SK-N-SH treated with all-trans-retinoic acid at 6 μM for 48 hours (cell line): ENCODE measurements around the gene CDA.

Experiments used
- ATAC-seq: fragments of 200-7000 bp; cut with Tn5 transposase; 3 replicates; pipeline ENCODE4 v1.9.1; 2020; ENCODE audit warnings: mild to moderate bottlenecking, moderate library complexity
- ARNTL ChIP-seq: fragments of 450-650 bp; formaldehyde crosslinking; IDR thresholded peaks from 2 replicates; pipeline ENCODE4 v1.5.0; 2020; ENCODE audit warnings: low read depth, mild to moderate bottlenecking, moderate library complexity, borderline replicate concordance
- BACH2 ChIP-seq: fragments of 250-450 bp; sonication (Bioruptor Pico); IDR thresholded peaks from 2 replicates; pipeline ENCODE4 v1.9.0; 2021; ENCODE audit warnings: mild to moderate bottlenecking, borderline replicate concordance
- CSDC2 ChIP-seq: fragments of 250-450 bp; sonication (Bioruptor Pico); IDR thresholded peaks from 2 replicates; pipeline ENCODE4 v1.5.0; 2020; ENCODE audit warnings: mild to moderate bottlenecking, moderate library complexity
- GLIS3 ChIP-seq: fragments of 250-450 bp; sonication (Bioruptor Pico); IDR thresholded peaks from 2 replicates; pipeline ENCODE4 v1.5.0; 2020; ENCODE audit warnings: mild to moderate bottlenecking, moderate library complexity
- ISL1 ChIP-seq: fragments of 250-450 bp; sonication (Bioruptor Pico); IDR thresholded peaks from 2 replicates; pipeline ENCODE4 v2.1.2; 2022; ENCODE audit warnings: mild to moderate bottlenecking, moderate library complexity
- OSR1 ChIP-seq: fragments of 250-450 bp; sonication (Bioruptor Pico); IDR thresholded peaks from 2 replicates; pipeline ENCODE4 v1.8.0; 2022; ENCODE audit warnings: moderate library complexity, mild to moderate bottlenecking, inconsistent platforms
- RARB ChIP-seq: fragments of 250-450 bp; sonication (Bioruptor Pico); IDR thresholded peaks from 2 replicates; pipeline ENCODE4 v1.8.0; 2021; ENCODE audit warnings: mild to moderate bottlenecking, moderate library complexity
- TCF4 ChIP-seq: fragments of 250-450 bp; sonication (Bioruptor Pico); IDR thresholded peaks from 2 replicates; pipeline ENCODE4 v1.8.0; 2021; ENCODE audit warnings: mild to moderate bottlenecking, moderate library complexity, borderline replicate concordance
- TOX ChIP-seq: fragments of 250-450 bp; sonication (Bioruptor Pico); IDR thresholded peaks from 2 replicates; pipeline ENCODE4 v1.8.0; 2021; ENCODE audit warnings: mild to moderate bottlenecking, moderate library complexity, borderline replicate concordance
- ZFP3 ChIP-seq: fragments of 250-450 bp; sonication (Bioruptor Pico); IDR thresholded peaks from 2 replicates; pipeline ENCODE4 v1.5.0; 2020; ENCODE audit warnings: mild to moderate bottlenecking, moderate library complexity
- ZFP30 ChIP-seq: fragments of 450-650 bp; formaldehyde crosslinking; IDR thresholded peaks from 2 replicates; pipeline ENCODE4 v1.5.0; 2022; ENCODE audit warnings: mild to moderate bottlenecking, moderate library complexity
- ZNF8 ChIP-seq: fragments of 450-650 bp; formaldehyde crosslinking; IDR thresholded peaks from 2 replicates; pipeline ENCODE4 v1.5.0; 2020; ENCODE audit warnings: mild to moderate bottlenecking, moderate library complexity
- TF ChIP-seq, protein P1 (sequence below): fragments of 250-450 bp; sonication (Bioruptor Pico); IDR thresholded peaks from 2 replicates; pipeline ENCODE4 v1.5.1; 2021; ENCODE audit warnings: mild to moderate bottlenecking, moderate library complexity
- TF ChIP-seq, protein P2 (sequence below): fragments of 250-450 bp; sonication (Bioruptor Pico); IDR thresholded peaks from 2 replicates; pipeline ENCODE4 v1.8.0; 2021; ENCODE audit warnings: low read depth, mild to moderate bottlenecking, moderate library complexity, borderline replicate concordance
- TF ChIP-seq, protein P3 (sequence below): fragments of 250-450 bp; sonication (Bioruptor Pico); IDR thresholded peaks from 2 replicates; pipeline ENCODE4 v1.8.0; 2020; ENCODE audit warnings: mild to moderate bottlenecking, moderate library complexity, borderline replicate concordance
- TF ChIP-seq, protein P4 (sequence below): fragments of 250-450 bp; sonication (Bioruptor Pico); IDR thresholded peaks from 2 replicates; pipeline ENCODE4 v1.5.1; 2020; ENCODE audit warnings: low read depth, mild to moderate bottlenecking, moderate library complexity
- TF ChIP-seq, protein P5 (sequence below): fragments of 250-450 bp; sonication (Bioruptor Pico); IDR thresholded peaks from 2 replicates; pipeline ENCODE4 v1.5.0; 2020; ENCODE audit warnings: mild to moderate bottlenecking, moderate library complexity

Gene CDA

DNA sequence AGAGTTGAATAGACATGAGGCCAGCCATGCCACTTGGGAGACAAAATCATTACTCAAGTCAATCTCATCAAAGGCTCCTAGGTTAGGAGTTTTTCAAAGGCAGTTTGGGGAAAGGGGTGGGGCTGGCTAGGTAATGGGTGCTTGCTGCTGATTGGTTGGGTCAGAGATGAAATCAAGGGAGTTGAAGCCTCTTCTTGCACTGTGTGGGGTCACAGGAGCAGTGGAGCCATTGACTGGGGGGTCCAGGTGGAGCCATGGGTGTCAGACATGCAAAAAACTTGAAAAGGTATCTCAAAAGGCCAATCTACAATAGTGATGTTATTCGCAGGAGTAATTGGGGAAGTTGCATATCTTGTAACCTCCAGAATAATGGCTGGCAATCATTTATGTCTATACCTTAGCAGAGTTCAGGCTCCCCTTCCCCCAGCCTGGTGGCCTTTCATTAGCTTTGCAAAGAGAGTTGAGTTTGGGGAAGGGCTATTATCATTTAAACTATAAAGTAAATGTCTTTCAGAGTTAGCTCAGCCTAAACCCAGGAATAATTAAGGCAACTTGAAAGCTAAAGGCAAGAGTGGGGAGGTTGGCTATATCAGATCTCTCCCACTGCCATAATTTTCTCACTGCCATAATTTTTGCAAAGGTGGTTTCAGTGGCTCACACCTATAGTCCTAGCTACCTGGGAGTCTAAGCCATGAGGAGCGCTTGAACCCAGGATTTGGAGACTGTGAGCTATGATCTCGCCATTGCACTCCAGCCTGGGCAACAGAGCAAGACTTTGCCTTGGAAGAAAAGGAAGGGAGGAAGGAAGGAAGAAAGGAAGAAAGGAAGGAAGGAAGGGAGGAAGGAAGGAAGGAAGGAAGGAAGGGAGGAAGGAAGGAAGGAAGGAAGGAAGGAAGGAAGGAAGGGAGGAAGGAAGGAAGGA lies 36.5 kb downstream of the CDA start:
- ATAC-seq = no peak
- TF ChIP-seq OSR1 (CRISPR knock-in tag) (no peak), ARNTL (CRISPR knock-in tag) (no peak), BACH2 (CRISPR knock-in tag) (no peak), ISL1 (CRISPR knock-in tag) (no peak), ZFP30 (no peak), TCF4 (CRISPR knock-in tag) (no peak), GLIS3 (CRISPR knock-in tag) (no peak)
- TF ChIP-seq, protein P1, sequence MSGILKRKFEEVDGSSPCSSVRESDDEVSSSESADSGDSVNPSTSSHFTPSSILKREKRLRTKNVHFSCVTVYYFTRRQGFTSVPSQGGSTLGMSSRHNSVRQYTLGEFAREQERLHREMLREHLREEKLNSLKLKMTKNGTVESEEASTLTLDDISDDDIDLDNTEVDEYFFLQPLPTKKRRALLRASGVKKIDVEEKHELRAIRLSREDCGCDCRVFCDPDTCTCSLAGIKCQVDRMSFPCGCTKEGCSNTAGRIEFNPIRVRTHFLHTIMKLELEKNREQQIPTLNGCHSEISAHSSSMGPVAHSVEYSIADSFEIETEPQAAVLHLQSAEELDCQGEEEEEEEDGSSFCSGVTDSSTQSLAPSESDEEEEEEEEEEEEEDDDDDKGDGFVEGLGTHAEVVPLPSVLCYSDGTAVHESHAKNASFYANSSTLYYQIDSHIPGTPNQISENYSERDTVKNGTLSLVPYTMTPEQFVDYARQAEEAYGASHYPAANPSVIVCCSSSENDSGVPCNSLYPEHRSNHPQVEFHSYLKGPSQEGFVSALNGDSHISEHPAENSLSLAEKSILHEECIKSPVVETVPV (CRISPR knock-in tag) = no peak
- TF ChIP-seq, protein P2, sequence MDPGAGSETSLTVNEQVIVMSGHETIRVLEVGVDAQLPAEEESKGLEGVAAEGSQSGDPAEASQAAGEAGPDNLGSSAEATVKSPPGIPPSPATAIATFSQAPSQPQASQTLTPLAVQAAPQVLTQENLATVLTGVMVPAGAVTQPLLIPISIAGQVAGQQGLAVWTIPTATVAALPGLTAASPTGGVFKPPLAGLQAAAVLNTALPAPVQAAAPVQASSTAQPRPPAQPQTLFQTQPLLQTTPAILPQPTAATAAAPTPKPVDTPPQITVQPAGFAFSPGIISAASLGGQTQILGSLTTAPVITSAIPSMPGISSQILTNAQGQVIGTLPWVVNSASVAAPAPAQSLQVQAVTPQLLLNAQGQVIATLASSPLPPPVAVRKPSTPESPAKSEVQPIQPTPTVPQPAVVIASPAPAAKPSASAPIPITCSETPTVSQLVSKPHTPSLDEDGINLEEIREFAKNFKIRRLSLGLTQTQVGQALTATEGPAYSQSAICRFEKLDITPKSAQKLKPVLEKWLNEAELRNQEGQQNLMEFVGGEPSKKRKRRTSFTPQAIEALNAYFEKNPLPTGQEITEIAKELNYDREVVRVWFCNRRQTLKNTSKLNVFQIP = no peak
- TF ChIP-seq, protein P3, sequence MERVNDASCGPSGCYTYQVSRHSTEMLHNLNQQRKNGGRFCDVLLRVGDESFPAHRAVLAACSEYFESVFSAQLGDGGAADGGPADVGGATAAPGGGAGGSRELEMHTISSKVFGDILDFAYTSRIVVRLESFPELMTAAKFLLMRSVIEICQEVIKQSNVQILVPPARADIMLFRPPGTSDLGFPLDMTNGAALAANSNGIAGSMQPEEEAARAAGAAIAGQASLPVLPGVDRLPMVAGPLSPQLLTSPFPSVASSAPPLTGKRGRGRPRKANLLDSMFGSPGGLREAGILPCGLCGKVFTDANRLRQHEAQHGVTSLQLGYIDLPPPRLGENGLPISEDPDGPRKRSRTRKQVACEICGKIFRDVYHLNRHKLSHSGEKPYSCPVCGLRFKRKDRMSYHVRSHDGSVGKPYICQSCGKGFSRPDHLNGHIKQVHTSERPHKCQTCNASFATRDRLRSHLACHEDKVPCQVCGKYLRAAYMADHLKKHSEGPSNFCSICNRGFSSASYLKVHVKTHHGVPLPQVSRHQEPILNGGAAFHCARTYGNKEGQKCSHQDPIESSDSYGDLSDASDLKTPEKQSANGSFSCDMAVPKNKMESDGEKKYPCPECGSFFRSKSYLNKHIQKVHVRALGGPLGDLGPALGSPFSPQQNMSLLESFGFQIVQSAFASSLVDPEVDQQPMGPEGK (CRISPR knock-in tag) = no peak
- TF ChIP-seq, all 23 proteins: peak for 0

DNA sequence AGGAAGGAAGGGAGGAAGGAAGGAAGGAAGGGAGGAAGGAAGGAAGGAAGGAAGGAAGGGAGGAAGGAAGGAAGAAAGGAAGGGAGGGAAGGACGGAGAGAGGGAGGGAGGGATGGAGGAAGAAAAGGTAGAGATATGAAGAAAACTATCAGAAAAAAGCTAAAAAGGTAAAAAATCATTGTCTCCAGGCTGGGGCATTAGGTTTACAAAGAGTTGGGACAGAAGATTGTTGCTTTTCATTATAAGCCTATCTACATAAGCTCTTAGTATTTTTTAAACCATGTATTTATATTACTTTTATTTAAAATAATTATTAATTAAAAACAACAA lies 37.2 kb downstream of the CDA start:
- TF ChIP-seq OSR1 (CRISPR knock-in tag) (no peak), TOX (CRISPR knock-in tag) (no peak), ZNF8 (CRISPR knock-in tag) (no peak), GLIS3 (CRISPR knock-in tag) (no peak), ZFP3 (CRISPR knock-in tag) (no peak), ZFP30 (no peak), RARB (CRISPR knock-in tag) (no peak), CSDC2 (CRISPR knock-in tag) (no peak)
- TF ChIP-seq, protein P4, sequence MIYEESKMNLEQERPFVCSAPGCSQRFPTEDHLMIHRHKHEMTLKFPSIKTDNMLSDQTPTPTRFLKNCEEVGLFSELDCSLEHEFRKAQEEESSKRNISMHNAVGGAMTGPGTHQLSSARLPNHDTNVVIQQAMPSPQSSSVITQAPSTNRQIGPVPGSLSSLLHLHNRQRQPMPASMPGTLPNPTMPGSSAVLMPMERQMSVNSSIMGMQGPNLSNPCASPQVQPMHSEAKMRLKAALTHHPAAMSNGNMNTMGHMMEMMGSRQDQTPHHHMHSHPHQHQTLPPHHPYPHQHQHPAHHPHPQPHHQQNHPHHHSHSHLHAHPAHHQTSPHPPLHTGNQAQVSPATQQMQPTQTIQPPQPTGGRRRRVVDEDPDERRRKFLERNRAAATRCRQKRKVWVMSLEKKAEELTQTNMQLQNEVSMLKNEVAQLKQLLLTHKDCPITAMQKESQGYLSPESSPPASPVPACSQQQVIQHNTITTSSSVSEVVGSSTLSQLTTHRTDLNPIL = no peak
- TF ChIP-seq, protein P5, sequence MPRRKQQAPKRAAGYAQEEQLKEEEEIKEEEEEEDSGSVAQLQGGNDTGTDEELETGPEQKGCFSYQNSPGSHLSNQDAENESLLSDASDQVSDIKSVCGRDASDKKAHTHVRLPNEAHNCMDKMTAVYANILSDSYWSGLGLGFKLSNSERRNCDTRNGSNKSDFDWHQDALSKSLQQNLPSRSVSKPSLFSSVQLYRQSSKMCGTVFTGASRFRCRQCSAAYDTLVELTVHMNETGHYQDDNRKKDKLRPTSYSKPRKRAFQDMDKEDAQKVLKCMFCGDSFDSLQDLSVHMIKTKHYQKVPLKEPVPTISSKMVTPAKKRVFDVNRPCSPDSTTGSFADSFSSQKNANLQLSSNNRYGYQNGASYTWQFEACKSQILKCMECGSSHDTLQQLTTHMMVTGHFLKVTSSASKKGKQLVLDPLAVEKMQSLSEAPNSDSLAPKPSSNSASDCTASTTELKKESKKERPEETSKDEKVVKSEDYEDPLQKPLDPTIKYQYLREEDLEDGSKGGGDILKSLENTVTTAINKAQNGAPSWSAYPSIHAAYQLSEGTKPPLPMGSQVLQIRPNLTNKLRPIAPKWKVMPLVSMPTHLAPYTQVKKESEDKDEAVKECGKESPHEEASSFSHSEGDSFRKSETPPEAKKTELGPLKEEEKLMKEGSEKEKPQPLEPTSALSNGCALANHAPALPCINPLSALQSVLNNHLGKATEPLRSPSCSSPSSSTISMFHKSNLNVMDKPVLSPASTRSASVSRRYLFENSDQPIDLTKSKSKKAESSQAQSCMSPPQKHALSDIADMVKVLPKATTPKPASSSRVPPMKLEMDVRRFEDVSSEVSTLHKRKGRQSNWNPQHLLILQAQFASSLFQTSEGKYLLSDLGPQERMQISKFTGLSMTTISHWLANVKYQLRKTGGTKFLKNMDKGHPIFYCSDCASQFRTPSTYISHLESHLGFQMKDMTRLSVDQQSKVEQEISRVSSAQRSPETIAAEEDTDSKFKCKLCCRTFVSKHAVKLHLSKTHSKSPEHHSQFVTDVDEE (CRISPR knock-in tag) = no peak
- no peak for ATAC-seq

DNA sequence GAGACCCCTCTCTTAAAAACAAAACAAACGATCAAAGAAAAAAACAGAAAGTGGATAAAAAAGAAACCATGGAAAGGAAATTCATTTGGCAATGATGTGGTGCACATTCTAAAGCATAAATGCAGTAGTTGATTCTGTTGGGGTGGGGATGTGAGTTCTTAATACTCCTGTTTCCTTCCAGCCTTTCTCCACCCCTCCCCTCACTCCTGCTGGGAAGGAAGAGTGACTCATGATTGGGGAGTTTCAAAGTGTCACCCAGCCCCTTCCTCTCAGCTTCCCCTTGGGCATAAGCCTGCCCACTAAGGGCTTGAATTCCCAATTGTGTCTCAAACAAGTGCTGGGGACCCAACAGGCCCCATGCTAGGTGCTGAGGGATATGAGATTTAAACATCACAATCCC lies 37.6 kb downstream of the CDA start:
- ATAC-seq = no peak
- TF ChIP-seq CSDC2 (CRISPR knock-in tag) (no peak), OSR1 (CRISPR knock-in tag) (no peak), TCF4 (CRISPR knock-in tag) (no peak), RARB (CRISPR knock-in tag) (no peak), ZNF8 (CRISPR knock-in tag) (no peak)
- TF ChIP-seq, protein P3 (CRISPR knock-in tag) = no peak
